ENCODE data around the gene SCYL3.
A peak's percentile ranks its signal among the peaks of the same experiment; 100 is the strongest.

Gene SCYL3

DNA sequence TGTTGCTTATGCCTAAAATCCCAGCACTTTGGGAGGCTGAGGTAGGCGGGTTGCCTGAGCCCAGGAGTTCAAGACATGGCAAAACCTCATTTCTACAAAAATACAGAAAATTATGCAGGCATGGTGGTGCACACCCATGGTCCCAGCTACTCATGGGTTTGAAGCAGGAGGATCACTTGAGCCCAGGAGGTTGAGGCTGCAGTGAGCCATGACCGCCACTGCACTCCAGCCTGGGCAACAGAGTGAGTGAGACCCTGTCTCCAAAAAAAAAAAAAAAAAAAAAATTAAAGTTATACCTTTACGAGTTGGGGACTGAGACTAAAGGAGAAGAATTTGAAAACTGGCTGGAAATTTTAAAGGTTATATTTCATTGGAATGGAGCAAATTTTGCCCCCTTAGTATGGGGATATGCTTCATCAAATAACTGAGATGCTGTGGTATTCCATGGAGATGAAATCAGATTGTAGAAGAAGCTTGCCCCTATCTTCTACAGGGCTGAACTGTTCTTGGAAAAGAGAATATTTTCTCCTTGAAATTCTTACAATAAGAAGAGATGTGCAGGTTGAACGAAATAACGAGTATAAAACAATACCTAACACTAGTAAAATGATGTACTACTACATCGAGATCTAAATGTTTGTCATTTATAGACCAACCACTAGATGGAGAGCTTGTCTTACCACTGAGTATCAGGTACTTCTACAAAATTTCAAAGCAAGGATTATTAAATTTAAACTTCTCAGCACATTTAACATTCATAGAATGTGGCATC is 34.9 kb upstream of the SCYL3 start:
- DNase-seq: no peak
- Histone ChIP-seq H3K36me3 (no peaks in the 10 kb centered on the region), H3K4me1 (no peaks in the 10 kb centered on the region), H3K9me3 (no peaks in the 10 kb centered on the region), H3K4me3 (ENCODE audit: low read depth, low read length) (no peak overlapping the region), H3K27me3 (no peaks in the 10 kb centered on the region)
- TF ChIP-seq, protein P1, sequence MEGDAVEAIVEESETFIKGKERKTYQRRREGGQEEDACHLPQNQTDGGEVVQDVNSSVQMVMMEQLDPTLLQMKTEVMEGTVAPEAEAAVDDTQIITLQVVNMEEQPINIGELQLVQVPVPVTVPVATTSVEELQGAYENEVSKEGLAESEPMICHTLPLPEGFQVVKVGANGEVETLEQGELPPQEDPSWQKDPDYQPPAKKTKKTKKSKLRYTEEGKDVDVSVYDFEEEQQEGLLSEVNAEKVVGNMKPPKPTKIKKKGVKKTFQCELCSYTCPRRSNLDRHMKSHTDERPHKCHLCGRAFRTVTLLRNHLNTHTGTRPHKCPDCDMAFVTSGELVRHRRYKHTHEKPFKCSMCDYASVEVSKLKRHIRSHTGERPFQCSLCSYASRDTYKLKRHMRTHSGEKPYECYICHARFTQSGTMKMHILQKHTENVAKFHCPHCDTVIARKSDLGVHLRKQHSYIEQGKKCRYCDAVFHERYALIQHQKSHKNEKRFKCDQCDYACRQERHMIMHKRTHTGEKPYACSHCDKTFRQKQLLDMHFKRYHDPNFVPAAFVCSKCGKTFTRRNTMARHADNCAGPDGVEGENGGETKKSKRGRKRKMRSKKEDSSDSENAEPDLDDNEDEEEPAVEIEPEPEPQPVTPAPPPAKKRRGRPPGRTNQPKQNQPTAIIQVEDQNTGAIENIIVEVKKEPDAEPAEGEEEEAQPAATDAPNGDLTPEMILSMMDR (IDR thresholded peaks at IDR 0.05; ENCODE audit: low read depth, low read length): peak; percentile 67

DNA sequence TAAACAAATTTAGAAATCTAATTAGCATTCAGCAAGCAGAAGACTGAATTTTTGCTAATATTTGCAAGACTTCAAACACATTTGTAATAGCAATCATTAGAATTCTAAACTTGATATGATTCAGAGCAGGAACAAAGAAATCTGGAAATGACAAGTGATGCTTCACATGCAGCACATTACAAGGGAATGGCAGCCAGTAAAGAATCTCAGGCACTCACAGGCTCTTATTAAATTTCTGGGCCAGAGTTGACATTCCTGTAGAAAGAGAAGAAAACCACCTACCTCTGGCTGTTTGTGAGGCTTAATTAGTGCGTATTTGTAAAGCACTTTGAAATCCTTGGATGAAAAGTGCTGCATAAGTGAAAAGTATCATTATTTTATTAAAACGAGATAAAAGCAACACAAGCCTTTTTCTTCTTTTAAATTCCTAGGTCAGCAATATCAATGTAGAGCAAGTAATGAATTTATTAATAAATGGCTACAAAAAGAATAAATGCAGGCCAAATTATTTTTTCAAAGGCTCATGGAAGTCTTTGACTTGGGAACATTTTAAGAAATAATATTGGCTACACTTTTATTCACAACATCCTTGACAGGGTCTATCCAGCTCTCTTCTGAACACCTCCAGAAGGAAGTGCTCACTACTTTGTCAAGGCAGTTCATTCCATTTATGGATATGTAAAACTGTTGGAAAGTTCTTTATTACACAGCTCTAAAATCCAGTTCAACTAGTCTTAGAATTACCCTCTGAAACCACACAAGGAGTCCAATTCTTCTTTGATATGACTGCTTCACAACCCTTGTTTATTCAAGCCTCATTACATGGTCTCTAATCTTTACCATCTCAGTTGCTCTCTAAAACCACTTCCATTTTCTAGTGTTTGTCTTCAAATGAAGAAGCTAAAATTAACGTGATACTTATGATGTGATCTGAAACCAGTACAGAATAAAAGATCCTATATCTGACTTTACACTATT is 32.1 kb upstream of the SCYL3 start:
- TF ChIP-seq, protein P1 (IDR thresholded peaks at IDR 0.05; ENCODE audit: low read depth, low read length): no peak
- Histone ChIP-seq H3K4me1 (no peaks in the 10 kb centered on the region), H3K36me3 (no peaks in the 10 kb centered on the region), H3K9me3 (no peaks in the 10 kb centered on the region), H3K4me3 (ENCODE audit: low read depth, low read length) (no peak overlapping the region), H3K27me3 (no peaks in the 10 kb centered on the region)
- no peak for DNase-seq

DNA sequence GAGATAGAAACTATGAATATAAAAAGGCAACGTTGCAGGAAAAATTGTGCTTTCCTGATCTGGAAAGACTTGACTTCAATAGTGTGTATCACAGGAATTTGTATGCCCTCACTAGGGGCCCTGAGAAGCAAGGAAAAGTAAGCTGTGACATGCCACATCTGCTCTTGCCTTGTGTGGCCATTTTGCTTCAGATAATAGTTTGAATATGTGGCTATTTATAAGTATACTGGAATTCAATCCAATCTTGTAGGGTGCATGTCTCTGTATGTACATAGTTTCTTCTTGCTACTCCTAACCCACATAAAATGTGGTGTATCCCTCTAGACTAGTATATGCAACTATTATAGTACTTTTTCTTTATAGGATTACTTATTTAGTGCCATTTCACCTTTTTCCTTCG is 31.1 kb upstream of the SCYL3 start:
- no peaks in the 10 kb centered on the region for H3K9me3 ChIP-seq
- no peak for DNase-seq
- no peaks in the 10 kb centered on the region for H3K36me3 ChIP-seq
- H3K4me3 ChIP-seq (ENCODE audit: low read depth, low read length): no peak overlapping the region
- no peaks in the 10 kb centered on the region for H3K27me3 ChIP-seq
- no peaks in the 10 kb centered on the region for H3K4me1 ChIP-seq
- TF ChIP-seq, protein P1 (IDR thresholded peaks at IDR 0.05; ENCODE audit: low read depth, low read length): no peak

DNA sequence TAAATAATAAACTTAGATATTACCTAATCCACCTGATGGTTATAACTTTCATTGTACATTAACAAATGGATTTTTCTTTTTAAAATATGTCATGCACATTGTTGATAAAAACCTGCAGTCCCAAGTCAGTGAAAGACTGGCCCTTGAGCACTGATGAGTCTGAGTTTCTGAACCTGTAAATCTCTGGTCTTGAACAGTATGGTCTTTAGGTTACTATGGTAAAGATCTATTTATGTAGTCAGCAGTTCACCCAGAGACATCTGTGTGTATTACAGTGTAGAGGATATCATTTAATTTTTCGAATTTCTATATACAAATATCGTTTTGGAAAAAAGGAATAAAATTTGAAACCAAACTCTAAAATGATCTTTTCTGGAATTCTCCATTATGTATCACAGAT is 30.4 kb upstream of the SCYL3 start:
- Histone ChIP-seq H3K9me3 (no peaks in the 10 kb centered on the region), H3K4me1 (no peaks in the 10 kb centered on the region), H3K36me3 (no peaks in the 10 kb centered on the region), H3K4me3 (ENCODE audit: low read depth, low read length) (no peak overlapping the region), H3K27me3 (no peaks in the 10 kb centered on the region)
- DNase-seq: no peak
- TF ChIP-seq, protein P1 (IDR thresholded peaks at IDR 0.05; ENCODE audit: low read depth, low read length): no peak

DNA sequence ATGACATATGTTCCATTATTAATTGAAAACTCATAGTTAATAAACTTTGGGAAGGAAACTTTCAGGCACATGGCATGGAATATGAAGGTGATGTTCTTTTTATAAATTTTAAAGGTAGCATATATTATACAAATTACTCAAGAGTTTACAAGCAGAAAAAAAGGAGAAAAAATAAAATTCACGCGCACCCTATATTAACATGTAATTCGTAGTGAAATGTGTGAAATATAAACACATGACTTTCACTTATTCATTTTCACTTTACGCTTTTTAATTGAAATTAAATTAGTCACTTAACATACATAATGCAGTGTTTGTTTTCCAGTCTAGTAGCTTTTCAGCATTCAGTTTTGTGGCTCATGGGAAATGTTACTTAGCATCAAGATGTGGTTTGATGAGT is 27.4 kb upstream of the SCYL3 start:
- TF ChIP-seq, protein P1 (IDR thresholded peaks at IDR 0.05; ENCODE audit: low read depth, low read length): no peak
- Histone ChIP-seq H3K9me3 (no peaks in the 10 kb centered on the region), H3K27me3 (no peaks in the 10 kb centered on the region), H3K36me3 (no peaks in the 10 kb centered on the region), H3K4me3 (ENCODE audit: low read depth, low read length) (no peak overlapping the region), H3K4me1 (no peaks in the 10 kb centered on the region)
- DNase-seq: no peak

Measured in BE2C (cell line).